Keratinocyte (primary cell): Measurements from ENCODE around the gene COA4. TPM values are rescaled to one million over a fixed set of nuclear protein-coding genes. Genes with fewer than 3 reads are reported as not detected.
"Not testable (repeated sequence)": the region's sequence is repeated elsewhere in the genome, so short reads cannot be mapped to it uniquely, and the experiment has no call there.

Source experiments
- DNase-seq: peaks from one replicate; pipeline ENCODE4 v3.0.0-alpha.2; 2011; ENCODE audit warnings: low read depth, missing footprints, low spot score
- FAIRE-seq: peaks from 2 replicates; lab custom pipeline; 2011; peaks lifted over from hg19 to GRCh38; lab: Jason Lieb, UNC
- H2AFZ ChIP-seq: 2 replicates; pipeline ENCODE4 v1.6.0; 2012; ENCODE audit warnings: low read length, control low read depth, inconsistent platforms; ENCODE audit not compliant: control insufficient read depth
- H3K27ac ChIP-seq: 2 replicates; pipeline ENCODE4 v1.5.1; 2011; ENCODE audit warnings: low read length; ENCODE audit not compliant: control insufficient read depth, insufficient read depth
- H3K27me3 ChIP-seq: 3 replicates; pipeline ENCODE4 v1.6.0; 2011; ENCODE audit warnings: low read length; ENCODE audit not compliant: control insufficient read depth, insufficient read depth; ENCODE audit errors: extremely low read depth
- H3K36me3 ChIP-seq, 2 experiments: 2 replicates in 1 of 2; 3 replicates in 1 of 2; pipeline ENCODE4 v1.5.1; 2011; ENCODE audit warnings: low read length in 2 of 2, mild to moderate bottlenecking in 1 of 2; ENCODE audit not compliant: control insufficient read depth in 2 of 2, insufficient read depth in 2 of 2; ENCODE audit errors: extremely low read depth in 1 of 2
- H3K4me1 ChIP-seq: 3 replicates; pipeline ENCODE4 v1.5.1; 2011; ENCODE audit warnings: low read length; ENCODE audit not compliant: control insufficient read depth, insufficient read depth; ENCODE audit errors: extremely low read depth
- H3K4me2 ChIP-seq: 3 replicates; pipeline ENCODE4 v1.6.0; 2011; ENCODE audit warnings: low read depth, low read length; ENCODE audit not compliant: control insufficient read depth, insufficient read depth; ENCODE audit errors: extremely low read depth
- H3K4me3 ChIP-seq, 3 experiments: fragments of 200-600 bp in 1 of 3; sonication (generic) in 1 of 3; 2 replicates in 2 of 3; 3 replicates in 1 of 3; pipeline ENCODE4 v1.5.1; 2011 to 2016; ENCODE audit warnings: low read length in 3 of 3, mild to moderate bottlenecking in 3 of 3, control low read depth in 2 of 3, inconsistent platforms in 1 of 3, low read depth in 1 of 3, mixed read lengths in 1 of 3, mixed run types in 1 of 3, moderate library complexity in 1 of 3; ENCODE audit not compliant: control insufficient read depth in 2 of 3, insufficient read depth in 2 of 3; ENCODE audit errors: extremely low read depth in 1 of 3
- H3K79me2 ChIP-seq: 2 replicates; pipeline ENCODE4 v1.6.0; 2012; ENCODE audit warnings: low read length; ENCODE audit not compliant: control insufficient read depth, insufficient read depth
- H3K9ac ChIP-seq: 3 replicates; pipeline ENCODE4 v1.6.0; 2011; ENCODE audit warnings: low read length; ENCODE audit not compliant: control insufficient read depth, insufficient read depth; ENCODE audit errors: extremely low read depth
- H3K9me1 ChIP-seq: 3 replicates; pipeline ENCODE4 v1.6.0; 2011; ENCODE audit warnings: low read length; ENCODE audit not compliant: control insufficient read depth, insufficient read depth; ENCODE audit errors: extremely low read depth
- H3K9me3 ChIP-seq: 2 replicates; pipeline ENCODE4 v1.5.1; 2012; ENCODE audit warnings: low read depth, low read length; ENCODE audit not compliant: control insufficient read depth
- H4K20me1 ChIP-seq: 3 replicates; pipeline ENCODE4 v1.6.0; 2011; ENCODE audit warnings: low read length; ENCODE audit not compliant: control insufficient read depth, insufficient read depth; ENCODE audit errors: extremely low read depth
- CTCF ChIP-seq, 3 experiments: IDR thresholded peaks in 1 of 3; conservative IDR thresholded peaks in 1 of 3; optimal IDR thresholded peaks in 1 of 3; 2 replicates in 2 of 3; 3 replicates in 1 of 3; pipeline versions ENCODE3 to v1.5.1; 2011; ENCODE audit warnings: low read length in 3 of 3, mild to moderate bottlenecking in 3 of 3, moderate library complexity in 2 of 3, control low read depth in 1 of 3, inconsistent platforms in 1 of 3; ENCODE audit not compliant: insufficient read depth in 2 of 3; ENCODE audit errors: extremely low read depth in 1 of 3
- EZH2 ChIP-seq: IDR thresholded peaks from one replicate; pipeline ENCODE4 v1.6.1; 2012; ENCODE audit warnings: inconsistent platforms, mild to moderate bottlenecking, low read length, moderate library complexity
- dilution Hi-C: fragments of 300-500 bp; cut with MboI; formaldehyde crosslinking; loops from one replicate; pipeline ENCODE4 v1.7.0; 2020; ENCODE audit warnings: low sequenced_read_pairs; ENCODE audit not compliant: extremely low pct_ligation_motif_present
- polyA plus RNA-seq, 5 experiments: library from polyadenylated mRNA; depleted of rRNA in 3 of 5; stranded (reverse) in 3 of 5; stranded (forward) in 1 of 5; unstranded in 1 of 5; fragments of >200 nt; gene quantifications; 1 replicate in 1 of 5; 2 replicates in 3 of 5; 3 replicates in 1 of 5; pipeline versions ENCODE4 v1.2.1 to v1.2.3, GENCODE V29; 2011 to 2012; ENCODE audit warnings: missing spikeins in 2 of 5, low read depth in 1 of 5, low replicate concordance in 1 of 5

Gene COA4
- polyA plus RNA-seq, 1 donor (not counting 4 experiments of a cell fraction or from before 2014, with no cell fraction given), result 82.2 TPM

- dilution Hi-C loops, result no loop called here
- no peak overlapping the region for H3K4me2 ChIP-seq
- no peak overlapping the region for H3K27ac ChIP-seq
- FAIRE-seq, result no peak
- DNase-seq, result no peak
- no peaks in the 10 kb centered on the region for H3K9me1 ChIP-seq
- H3K9me3 ChIP-seq, result no peaks in the 10 kb centered on the region
- no peaks in the 10 kb centered on the region for H4K20me1 ChIP-seq
- no peaks in the 10 kb centered on the region for H3K79me2 ChIP-seq
- no peak overlapping the region for H3K9ac ChIP-seq
- peaks cover 0 to 3% of the 10 kb centered on the region in 2 experiments for H3K36me3 ChIP-seq
- no peak overlapping the region for H3K4me3 ChIP-seq
- no peaks in the 10 kb centered on the region for H3K4me1 ChIP-seq
- no peak overlapping the region for H2AFZ ChIP-seq
- H3K27me3 ChIP-seq, result no peaks in the 10 kb centered on the region
- TF ChIP-seq EZH2 (no peak), CTCF (optimal IDR thresholded peaks at IDR 0.05 in 1 of 3, IDR thresholded peaks at IDR 0.05 in 1 of 3, conservative IDR thresholded peaks at IDR 0.05 in 1 of 3; ENCODE audit: extremely low read depth in 1 of 3, insufficient read depth in 2 of 3, low read length in 3 of 3) (no peak)
These were observed 11.6 kb upstream of the COA4 start for GRCh38 chr11:73888244-73888643.

GRCh38 chr11:73883856-73884255 lies 7.2 kb upstream of the COA4 start:
- Histone ChIP-seq H3K4me2 (no peak overlapping the region), H2AFZ (no peak overlapping the region), H3K27ac (no peak overlapping the region), H3K9me1 (no peaks in the 10 kb centered on the region), H3K4me1 (no peaks in the 10 kb centered on the region), H3K9ac (no peak overlapping the region), H3K79me2 (no peaks in the 10 kb centered on the region), H4K20me1 (no peaks in the 10 kb centered on the region), H3K36me3 (peaks cover 0 to 3% of the 10 kb centered on the region in 2 experiments), H3K4me3 (no peak overlapping the region), H3K9me3 (no peaks in the 10 kb centered on the region), H3K27me3 (no peaks in the 10 kb centered on the region)
- DNase-seq, result no peak
- dilution Hi-C loops, result no loop called here
- no peak for FAIRE-seq
- TF ChIP-seq CTCF (optimal IDR thresholded peaks at IDR 0.05 in 1 of 3, IDR thresholded peaks at IDR 0.05 in 1 of 3, conservative IDR thresholded peaks at IDR 0.05 in 1 of 3; ENCODE audit: extremely low read depth in 1 of 3, insufficient read depth in 2 of 3, low read length in 3 of 3) (no peak), EZH2 (no peak)

GRCh38 chr11:73880449-73880848 lies 3.8 kb upstream of the COA4 start:
- H4K20me1 ChIP-seq, H3K36me3 ChIP-seq, FAIRE-seq, H3K27me3 ChIP-seq, H3K4me3 ChIP-seq, DNase-seq, dilution Hi-C loops, H2AFZ ChIP-seq, H3K27ac ChIP-seq, H3K9me3 ChIP-seq, H3K4me2 ChIP-seq, H3K9ac ChIP-seq, H3K9me1 ChIP-seq: not testable (repeated sequence)
- Histone ChIP-seq H3K79me2 (peaks cover 18% of the 10 kb centered on the region), H3K4me1 (peaks cover 10% of the 10 kb centered on the region)
